ENCODE results near the gene ACTG2.
"Not testable (repeated sequence)": the region's sequence is repeated elsewhere in the genome, so short reads cannot be mapped to it uniquely, and the experiment has no call there.

The ACTG2 gene

DNA sequence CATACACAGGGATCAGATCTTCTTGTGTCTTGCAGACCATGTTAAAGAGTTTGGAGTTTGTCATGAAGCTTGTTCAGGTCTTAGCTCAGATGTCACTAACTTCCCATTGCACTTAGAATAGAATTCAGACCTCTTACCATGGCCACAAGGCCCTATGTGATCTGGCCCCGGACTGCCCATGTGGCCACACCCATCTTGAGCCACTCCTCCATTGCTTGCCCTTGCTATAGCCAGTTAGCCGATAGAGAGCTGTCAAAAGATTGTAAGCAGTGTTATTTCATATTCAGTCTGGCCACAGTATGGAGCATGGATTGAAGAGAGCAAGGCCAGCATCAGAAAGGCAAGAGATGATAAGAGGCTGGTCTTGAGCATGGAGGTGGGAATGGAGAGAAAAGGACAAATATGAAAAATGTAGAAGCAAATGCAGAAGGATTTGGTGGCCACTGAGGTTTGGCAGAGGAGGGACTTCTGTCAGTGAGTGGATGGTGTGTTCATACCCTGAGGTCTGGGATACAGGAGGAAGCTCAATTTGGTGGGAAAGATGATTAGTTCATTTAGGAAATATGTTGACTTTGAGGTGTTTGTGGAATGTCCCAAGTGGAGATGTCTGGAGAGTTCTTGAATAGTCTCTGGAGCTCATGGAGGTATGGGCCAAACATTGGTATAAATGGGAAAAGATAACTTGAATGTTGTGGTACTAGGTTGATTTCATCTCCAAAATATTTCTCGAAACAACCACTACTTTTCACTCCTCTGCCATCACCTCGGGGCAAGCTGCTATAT lies 44.5 kb downstream of the ACTG2 start:
- no peak for DNase-seq (ENCODE audit: low spot score)

DNA sequence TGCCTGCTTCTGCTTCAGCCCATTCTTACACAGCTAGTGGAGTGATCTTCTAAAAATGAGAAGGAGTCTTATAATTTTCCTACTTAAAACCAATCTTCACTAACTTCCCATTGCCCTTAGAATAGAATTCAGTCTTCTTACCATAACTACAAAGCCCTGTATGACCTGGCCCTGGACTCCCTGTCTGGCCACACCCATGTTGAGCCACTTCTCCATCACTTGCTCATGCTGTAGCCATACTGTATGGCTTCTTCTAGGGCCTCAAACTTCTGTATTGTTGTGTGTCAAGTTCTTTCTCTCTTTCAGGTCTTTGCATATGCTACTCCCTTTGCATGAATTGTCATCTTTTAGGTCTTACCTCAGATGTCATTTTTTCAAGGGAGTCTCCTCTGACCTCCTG lies 45.1 kb downstream of the ACTG2 start:
- no peak for DNase-seq (ENCODE audit: low spot score)

DNA sequence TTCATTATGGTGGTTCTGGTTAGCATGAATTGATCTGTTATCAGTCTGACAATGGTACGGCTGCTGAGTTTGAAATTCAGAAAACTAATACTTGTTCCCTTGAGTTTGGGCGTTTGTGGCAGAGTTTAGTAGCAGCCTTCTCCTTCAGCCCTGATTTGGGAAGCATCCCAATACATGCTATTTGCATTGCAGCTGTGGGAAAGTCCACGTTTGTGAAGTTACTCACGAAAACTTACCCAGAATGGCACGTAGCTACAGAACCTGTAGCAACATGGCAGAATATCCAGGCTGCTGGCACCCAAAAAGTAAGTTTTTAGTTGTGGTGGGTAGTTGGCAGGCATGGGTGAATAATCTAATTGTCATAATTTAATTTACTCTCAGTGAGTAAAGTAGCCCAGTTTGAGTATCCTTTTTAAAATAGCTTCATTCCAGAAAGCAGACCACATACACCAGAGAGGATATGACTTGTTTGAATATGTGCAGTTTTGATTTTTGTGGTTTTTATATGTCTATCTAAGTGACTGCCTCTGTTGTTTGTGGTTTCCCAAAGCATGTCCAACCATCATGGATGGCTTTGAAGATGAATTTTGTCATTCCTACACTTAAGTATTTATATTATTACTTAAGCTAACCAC lies 46.0 kb downstream of the ACTG2 start:
- no peak for DNase-seq (ENCODE audit: low spot score)

DNA sequence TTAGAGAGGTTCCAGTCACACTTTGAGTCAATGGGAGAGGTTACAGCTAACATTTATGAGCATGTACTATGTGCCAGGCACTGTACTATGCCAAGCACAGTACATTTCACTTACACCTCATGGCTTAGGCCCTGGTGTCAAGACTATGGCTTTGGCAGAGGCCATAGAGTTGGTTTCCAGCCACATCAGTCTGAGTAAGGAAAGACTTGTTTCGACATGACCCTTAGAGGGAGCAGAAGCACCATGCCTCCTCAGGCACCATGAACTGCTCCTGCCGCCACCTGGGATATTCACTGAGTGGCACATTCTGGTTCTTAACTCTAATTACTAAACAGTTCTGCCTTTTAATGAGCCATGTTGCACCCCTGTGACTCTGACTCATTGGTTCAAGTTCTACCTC lies 46.6 kb downstream of the ACTG2 start:
- DNase-seq (ENCODE audit: low spot score), result peak; percentile 24

DNA sequence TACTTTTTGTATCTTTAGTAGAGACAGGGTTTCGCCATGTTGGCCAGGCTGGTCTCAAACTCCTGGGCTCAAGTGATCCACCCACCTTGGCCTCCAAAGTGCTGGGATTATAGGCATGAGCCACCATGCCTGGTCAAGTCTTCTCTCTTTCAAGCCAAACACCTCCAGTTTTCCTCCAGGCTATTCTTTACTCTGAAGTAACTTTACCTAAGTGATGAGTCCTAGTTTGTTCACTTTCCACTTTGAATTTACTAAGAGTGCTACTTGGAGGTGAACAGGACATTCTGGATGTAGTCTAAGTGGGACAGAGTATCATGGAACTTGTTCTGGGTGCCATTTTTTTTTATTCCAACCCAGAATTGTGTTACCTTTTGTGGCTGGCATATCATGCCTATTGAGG lies 47.3 kb downstream of the ACTG2 start:
- DNase-seq (ENCODE audit: low spot score), result not testable (repeated sequence)

DNA sequence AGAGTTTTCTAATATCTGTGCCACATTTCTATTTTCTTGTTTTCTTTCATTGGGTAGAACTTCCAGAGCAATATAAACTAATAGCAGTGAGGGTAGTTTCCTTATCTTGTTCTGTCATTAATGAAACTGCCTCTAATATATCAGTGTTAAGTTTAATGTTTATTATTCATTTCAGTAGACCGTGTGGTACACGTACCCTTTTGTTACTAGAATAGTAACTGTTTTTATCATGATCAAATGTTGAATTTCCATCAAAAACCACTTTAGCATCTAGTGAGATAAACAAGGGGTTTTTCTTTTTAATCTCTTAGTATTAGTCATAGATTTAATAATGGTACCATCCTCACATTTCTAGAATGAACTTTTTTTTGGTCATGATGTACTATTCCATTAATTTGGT lies 49.9 kb downstream of the ACTG2 start:
- no peak for DNase-seq (ENCODE audit: low spot score)

DNA sequence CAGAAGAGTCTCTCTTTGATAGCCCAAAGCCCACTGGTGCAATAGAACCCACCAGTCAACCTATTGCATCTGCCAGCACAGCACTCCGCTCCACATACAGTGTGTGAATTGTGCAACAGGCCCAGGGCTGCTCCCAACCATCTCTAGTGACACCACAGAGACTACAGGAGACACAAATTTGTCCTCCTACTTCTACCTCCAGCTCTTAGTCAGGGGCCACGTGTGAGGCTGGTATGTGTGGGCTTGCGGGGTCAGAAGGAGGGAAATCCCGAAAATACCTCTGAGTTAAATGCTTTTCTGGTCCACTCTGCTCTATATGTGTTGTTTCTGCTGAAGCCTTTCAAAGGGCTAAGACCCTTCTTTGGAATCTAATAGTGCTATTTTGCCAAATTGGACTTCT lies 51.9 kb downstream of the ACTG2 start:
- DNase-seq (ENCODE audit: low spot score), result no peak

DNA sequence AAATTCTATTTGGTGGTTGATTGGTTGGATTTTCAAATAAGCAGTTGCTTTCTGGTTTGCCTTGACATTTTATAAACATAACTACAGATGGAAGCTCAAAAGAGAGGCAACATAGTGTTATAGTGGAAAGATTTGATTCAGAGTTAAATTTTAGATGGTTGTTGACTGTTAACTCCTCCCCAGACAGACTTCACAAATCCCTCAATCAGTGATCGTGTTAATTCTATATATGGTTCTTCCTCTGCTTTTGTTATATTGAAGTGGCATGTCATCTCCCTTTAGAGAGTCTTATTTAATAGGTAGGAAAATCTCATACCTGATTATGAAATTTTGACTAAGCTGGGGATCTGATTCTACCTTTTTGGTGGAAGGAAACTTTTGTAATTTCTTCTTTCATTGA lies 53.4 kb downstream of the ACTG2 start:
- DNase-seq (ENCODE audit: low spot score), result no peak

DNA sequence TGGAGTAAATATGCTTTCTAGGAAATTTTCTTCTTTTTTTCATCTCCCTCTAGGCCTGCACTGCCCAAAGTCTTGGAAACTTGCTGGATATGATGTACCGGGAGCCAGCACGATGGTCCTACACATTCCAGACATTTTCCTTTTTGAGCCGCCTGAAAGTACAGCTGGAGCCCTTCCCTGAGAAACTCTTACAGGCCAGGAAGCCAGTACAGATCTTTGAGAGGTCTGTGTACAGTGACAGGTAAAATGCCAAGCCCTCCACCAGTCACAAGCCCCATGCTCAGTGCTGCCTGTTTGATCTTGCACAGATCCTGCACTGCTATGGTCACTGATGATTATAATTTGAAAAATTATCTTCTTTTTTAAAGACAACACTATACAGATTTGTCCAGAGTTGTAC lies 53.9 kb downstream of the ACTG2 start:
- DNase-seq (ENCODE audit: low spot score), result no peak

DNA sequence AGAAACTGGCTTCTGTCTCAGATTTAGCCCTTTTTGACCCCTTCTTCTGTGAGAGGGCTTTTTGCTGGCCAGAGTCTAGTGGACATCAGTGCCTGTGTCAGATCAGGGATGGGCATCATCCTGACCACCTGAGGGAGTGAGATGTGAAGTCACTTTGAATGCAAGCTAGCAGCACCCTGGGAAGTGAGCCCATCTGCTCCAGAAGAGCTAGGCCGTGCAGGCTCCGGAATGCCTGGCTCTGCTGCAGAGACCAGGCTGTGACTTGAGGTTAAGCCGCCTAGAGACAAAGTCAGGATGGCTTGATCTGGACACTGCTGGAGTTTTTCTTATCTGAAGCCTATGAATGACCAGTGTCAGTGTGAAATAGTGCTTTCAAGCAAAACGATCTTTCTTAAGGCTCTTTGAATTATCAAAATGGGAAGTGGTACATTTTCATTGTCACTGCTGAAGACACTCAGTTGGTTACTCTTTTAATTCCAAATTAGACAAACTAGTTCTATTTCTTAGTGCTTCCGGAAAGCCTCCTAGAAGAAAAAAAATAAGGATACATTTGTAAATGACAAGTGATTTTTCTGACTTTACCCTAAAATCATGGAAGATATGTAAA lies 54.7 kb downstream of the ACTG2 start:
- no peak for DNase-seq (ENCODE audit: low spot score)

DNA sequence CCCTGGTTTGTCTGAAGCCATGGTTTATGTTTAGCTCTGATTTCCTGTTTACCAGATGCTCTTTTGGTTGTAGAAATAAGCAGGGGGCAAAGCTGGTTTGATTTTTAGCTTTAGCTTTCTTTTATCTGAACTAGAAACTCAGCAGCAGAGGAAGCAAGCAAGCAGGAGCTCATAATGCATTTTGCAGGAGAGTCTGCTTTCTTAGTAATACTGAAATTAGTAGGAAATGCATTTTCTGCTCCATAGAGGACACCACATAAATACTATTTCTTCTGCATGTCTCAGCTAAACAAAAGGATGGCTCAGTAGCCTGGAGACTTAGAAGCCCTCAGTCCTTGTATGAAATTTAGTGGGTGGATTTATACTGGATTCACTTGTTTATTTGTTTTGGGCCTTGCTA lies 57.0 kb downstream of the ACTG2 start:
- DNase-seq (ENCODE audit: low spot score), result no peak

DNA sequence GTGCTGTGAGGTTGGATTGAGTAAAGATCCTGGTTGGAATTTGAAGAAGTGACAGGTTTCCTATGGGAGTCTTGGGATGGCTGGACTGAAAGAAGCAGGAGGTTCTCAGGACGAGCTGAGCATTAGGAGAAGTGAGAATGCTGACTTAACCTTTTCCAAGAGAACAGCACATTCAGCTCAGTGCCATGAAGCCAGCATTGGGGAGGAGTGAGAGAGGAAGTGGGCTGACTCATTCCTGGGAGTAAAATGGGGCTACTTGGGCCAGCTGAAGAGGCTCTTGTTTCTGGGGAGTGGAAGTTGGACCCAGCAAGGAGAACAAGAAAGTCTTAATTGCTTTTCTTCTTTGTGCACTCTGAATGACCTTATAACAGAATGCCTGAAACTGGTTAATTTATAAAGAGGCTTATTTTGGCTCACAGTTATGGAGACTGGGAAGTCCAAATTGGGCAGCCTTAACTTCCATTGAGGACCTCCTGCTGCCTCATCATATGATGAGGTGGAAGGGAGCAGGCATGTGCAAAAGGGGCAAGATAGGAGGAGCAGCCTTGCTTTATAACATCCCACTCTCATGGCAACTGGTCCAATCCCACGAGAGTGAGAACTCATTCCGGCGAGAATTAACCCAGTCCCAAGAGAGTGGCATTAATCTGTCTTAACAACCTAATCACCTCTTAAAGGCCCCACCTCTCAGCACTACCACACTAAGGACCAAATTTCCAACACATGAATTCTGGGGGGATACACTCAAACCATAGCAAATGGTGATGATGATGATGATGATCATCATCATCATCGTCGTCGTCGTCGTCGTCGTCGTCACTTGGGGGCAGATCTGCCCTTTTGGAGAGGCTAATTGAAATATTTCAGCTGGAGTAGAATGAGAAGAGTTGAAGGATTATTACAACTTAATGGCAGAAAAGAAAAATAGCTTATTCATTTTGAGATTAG lies 60.0 kb downstream of the ACTG2 start:
- DNase-seq (ENCODE audit: low spot score), result no peak

DNA sequence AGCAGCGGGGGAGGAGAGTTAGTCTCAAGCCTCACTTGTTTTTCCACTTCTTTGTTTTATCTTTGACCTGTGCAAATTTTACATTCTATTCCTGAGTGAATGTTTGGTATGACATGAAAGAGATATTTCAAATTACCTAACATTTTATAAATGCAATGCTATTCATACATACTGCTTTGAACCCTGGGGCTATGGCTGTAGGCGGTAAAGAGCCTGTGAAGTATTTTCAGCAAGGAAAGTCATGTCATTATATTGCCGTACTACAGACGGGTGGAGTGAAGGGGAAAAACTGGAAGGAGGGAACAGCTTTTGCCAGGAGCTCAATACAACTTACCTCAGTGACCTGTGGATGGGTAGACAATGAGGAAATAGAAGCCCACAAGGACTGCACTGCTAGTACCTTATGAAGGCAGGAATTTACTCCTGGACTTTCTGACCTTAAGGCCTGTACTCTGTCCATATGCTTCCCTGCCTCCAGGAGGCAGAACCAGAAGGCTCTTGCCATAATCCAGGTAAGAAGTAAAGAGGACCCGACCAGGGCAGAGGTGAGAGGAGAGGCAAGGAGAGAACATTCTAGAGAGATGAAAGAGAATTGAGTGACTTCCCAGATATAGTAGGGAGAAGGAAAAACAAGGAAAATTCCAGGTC lies 63.5 kb downstream of the ACTG2 start:
- DNase-seq (ENCODE audit: low spot score), result no peak

DNA sequence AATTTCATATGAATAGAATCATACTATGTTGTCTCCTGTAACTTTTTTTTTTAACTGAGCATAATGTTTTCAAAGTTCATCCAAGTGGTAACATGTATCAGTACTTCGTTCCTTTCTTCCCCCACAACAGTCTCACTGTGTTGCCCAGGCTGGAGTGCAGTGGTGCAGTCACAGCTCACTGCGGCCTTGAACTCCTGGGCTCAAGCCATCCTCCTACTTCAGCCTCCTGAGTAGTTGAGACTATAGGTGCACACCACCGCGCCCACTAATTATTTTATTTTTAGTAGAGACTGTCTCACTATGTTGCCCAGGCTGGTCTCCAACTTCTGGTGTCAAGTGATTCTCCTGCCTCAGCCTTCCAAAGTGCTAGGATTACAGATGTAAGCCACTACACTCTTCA lies 68.5 kb downstream of the ACTG2 start:
- no peak for DNase-seq (ENCODE audit: low spot score)

DNA sequence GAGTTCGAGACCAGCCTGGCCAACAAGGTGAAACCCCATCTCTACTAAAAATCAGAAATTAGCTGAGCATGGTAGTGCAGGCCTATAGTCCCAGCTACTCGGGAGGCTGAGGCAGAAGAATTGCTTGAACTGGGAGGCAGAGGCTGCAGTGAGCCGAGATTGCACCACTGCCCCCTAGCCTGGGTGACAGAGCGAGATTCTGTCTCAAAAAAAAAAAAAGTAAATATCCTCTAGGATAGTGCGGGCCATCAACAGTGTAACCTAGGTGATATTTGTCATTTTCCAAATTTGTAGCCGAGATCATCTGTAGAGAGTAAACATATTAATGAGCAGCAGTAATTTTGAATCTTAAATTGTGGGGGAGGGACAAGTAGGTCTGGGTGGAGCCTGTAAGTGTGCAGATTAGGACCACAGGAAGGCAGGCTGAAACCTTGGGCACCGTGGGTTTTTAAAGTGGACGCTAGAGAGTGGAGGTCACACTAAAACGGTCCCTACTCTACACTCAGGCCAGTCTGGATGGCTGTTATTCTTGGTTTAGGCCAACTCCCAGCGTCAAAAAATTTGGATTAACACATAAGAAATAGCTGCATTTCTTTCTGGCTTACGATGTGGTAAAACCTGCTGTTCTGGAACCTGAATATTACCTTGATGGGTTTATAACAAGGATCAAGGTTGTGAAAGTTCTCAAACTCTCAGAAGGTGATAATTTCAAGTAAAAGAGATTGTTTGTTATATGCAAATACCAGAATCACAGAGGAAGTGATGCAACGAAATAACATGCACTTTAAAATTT lies 69.2 kb downstream of the ACTG2 start:
- DNase-seq (ENCODE audit: low spot score), result no peak

DNA sequence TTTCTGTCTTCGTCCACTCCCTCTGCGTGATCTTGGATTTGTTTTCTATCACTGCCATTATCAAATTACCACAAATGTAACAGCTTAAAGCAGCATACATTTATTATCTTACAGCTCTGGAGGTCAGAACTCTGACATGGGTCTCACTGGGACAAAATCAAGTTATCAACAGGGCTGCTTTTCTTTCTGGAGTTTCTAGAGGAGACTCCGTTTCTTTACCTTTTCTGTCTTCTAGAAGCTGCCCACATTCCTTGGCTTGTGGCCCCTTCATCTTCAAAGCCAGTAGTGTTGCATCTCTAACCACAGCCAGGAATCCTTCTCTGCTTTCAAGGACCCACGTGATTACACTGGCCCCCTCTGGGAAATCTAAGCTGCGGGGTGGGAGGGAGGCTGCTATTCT lies 70.0 kb downstream of the ACTG2 start:
- DNase-seq (ENCODE audit: low spot score), result no peak

DNA sequence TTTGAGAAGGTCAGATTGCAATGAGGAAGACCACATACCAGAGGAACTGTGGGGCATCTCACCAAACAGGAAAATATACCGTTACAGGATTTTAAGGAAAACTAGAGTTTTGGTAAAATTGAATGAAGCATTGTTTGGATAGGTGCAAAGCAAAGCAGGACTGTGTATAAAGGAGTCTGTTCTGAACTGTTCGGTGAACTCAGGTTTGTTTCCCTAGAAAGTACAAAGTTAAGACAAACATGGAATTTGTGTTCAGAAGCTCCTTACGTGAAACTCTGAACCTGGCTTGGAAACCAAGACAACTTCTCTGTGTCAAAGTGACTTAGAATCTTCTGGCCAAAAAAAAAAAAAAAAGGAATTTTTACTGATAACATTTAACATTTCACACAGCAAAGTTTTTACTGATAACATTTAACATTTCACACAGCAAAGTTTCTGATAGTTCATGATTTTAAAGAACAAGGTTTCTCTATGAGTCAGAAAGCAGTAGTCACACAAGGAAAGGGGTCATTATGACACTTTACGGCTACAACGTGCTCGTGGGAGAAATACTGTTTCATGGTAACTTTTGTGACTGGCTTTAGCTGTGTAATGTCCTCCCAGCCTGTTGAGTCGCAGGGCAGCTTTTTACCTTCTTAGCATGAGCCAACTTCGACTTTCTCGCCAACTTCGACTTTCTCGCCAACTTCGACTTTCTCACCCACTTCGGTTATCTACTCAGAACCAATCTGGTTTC lies 70.7 kb downstream of the ACTG2 start:
- DNase-seq (ENCODE audit: low spot score), result no peak

DNA sequence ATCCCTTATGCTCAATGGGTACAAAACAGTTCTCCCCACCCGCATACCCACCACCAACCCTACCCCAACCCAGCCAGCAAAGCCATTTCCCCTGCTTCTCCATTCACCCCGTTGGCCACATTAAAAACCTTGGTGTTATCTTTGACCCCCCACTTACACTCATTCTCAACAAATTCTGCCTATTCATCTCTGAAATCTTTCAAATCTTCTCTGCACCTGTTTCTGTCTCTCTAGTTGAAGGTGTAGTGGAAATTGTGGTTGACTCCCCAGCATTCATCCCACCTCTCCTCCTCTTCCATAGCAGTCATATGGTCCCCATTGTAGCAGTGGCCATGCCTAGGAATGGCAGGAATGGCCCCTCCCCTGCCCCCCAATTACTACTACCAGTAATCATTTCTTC lies 71.4 kb downstream of the ACTG2 start:
- DNase-seq (ENCODE audit: low spot score), result no peak

DNA sequence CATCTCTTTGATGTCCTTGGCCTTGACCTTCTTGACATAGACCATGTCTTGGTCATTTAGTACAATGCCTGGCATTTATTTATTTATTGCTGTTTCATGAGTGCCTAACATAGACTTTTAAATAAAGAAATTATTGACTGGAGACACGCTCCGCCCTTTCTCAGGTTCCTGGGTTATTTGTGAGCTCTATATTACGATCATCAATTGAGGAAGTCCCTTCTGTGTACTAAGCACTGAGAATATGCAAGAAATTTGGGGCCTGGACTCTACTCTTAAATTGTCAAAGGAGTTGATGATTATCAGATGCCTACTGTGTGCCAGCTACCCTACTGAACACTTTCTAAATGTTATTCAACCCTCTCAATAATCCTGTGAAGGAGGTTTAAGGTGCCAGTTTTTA lies 72.2 kb downstream of the ACTG2 start:
- no peak for DNase-seq (ENCODE audit: low spot score)

DNA sequence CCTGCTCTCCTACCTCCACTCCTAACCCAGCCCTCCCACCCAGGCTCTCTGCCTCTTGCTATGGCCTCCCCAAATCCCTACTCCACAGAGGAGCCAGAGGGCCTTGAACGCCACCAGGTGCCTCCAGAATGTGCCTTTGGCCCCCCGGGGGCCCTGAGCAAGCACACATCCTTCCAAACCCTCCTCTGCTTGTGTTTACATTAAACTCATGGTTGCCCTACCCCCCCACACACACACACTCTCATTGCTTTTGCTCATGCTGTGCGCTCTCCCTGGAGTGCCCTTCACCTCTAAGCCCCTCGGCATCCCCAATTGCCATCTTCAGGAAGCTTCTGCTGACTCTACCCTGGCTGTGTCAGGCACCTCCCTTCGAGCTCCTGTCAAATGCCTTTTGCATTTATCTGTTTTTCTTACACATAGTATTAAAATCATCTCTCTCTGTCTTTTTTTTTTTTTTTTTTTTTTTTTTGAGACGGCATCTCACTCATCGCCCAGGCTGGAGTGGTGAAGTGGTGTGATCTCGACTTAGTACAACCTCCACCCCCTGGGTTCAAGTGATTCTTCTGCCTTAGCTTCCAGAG lies 75.6 kb downstream of the ACTG2 start:
- DNase-seq (ENCODE audit: low spot score), result no peak

Measured in CD4-positive, alpha-beta T cell treated with Interleukin-6 at 100 ng/mL for 8 hours (primary cell).